ENCODE measurements around the gene PPP2R5E. TPM values are rescaled to one million over a fixed set of nuclear protein-coding genes. Genes with fewer than 3 reads are reported as not detected.
"Not testable (repeated sequence)": the region's sequence is repeated elsewhere in the genome, so short reads cannot be mapped to it uniquely, and the experiment has no call there.

Gene PPP2R5E
- total RNA-seq, 1 donor = 31.7 TPM

DNA sequence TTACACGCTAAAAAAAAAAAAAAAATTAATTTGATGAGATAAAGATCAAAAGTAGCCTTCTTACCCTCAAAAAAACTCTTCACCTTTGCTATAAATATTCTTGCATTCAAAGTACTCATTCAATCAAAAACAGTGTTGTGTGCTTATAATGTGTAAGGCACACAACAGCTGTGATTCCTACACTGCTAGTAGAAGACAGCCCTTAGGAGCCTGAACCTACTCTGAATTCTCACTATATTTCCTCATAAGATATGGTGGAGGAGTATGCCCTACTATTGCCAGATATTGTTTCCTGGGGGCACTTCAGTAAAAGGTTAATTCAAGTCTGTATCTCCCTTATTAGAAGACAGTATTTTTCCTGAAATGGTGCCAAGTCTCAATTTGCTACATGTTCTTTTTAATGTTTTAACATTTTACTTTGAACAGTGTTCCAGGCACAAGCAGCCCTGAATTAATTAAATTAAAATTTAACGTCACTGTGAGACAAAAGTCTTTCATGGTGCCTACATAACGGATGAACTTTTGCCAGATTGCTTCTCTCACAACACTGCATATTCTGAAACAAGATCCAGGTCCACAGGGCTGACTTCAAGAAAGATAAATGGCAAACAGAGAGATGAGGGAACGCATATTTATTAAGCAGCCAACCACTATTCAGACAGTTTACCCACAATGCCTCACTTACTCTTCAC lies 19.3 kb downstream of the PPP2R5E start:
- H3K4me3 ChIP-seq (ENCODE audit: low read depth, low read length) = no peak overlapping the region
- TF ChIP-seq CTCF (IDR thresholded peaks at IDR 0.05; ENCODE audit: insufficient read depth, low read length) = no peak
- no peak for DNase-seq (ENCODE audit: low read depth)

- not testable (repeated sequence) for H3K4me3 ChIP-seq (ENCODE audit: low read depth, low read length); DNase-seq (ENCODE audit: low read depth)
These were observed 20.7 kb downstream of the PPP2R5E start for GRCh38 chr14:63522511-63522910.

DNA sequence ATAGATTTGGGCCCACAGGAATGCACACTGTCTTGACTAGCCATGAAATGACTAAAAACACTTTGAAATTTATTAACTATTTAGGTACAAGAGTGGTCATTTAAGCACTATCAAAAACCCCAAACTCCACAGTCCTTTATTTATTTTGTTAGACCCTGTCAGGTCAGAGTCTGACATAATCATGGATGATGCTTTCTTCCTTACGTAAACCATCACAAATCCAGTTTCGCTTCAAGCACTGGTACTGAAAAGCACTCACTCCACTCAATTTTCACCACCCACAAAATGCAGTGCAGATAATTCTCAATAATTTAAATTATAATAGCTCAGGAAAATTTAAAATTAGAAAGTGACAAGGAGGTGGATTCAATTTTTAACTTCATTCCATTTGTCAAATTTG lies 25.8 kb downstream of the PPP2R5E start:
- no peak for DNase-seq (ENCODE audit: low read depth)
- no peak overlapping the region for H3K4me3 ChIP-seq (ENCODE audit: low read depth, low read length)
- TF ChIP-seq CTCF (IDR thresholded peaks at IDR 0.05; ENCODE audit: insufficient read depth, low read length) = no peak

DNA sequence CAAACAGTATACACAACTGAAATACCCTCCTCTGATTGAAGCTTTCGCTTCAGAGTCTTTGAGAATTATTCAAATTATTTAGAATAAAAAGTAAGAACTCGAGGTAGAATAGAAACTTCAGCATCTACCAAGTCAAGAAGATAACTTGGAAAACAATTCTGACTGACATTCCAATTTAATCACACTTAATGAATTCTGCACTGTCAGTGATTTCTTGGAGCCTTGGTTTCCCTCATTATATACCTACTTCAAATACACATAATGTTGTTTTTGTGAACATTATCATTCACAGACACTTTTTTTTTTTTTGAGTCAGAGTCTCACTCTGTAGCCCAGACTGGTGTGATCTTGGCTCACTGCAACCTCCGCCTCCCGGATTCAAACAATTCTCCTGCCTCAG lies 27.9 kb downstream of the PPP2R5E start:
- no peak overlapping the region for H3K4me3 ChIP-seq (ENCODE audit: low read depth, low read length)
- TF ChIP-seq CTCF (IDR thresholded peaks at IDR 0.05; ENCODE audit: insufficient read depth, low read length) = no peak
- DNase-seq (ENCODE audit: low read depth) = no peak

- no peak for DNase-seq (ENCODE audit: low read depth)
- H3K4me3 ChIP-seq (ENCODE audit: low read depth, low read length) = no peak overlapping the region
- no peak for TF ChIP-seq CTCF (IDR thresholded peaks at IDR 0.05; ENCODE audit: insufficient read depth, low read length)
These were observed 29.4 kb downstream of the PPP2R5E start for GRCh38 chr14:63513756-63514155.

DNA sequence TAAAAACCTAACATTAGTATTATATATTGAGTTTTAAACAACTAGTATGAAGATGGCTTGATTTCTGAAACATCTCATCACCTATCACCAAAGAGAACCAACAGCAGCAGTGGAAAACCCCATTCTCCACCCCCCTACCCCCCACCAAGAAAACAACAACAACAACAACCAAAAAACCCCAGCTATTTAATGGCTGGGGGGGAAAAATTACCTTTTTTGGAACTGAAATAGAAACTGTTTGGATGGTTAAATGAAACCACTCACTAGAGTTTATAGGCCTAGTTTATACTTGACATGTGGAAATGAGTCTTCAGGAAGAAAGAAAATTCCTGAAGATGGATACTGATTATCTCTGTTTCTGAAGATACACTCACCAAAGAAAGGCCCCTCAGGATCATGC lies 30.3 kb downstream of the PPP2R5E start:
- no peak for TF ChIP-seq CTCF (IDR thresholded peaks at IDR 0.05; ENCODE audit: insufficient read depth, low read length)
- no peak overlapping the region for H3K4me3 ChIP-seq (ENCODE audit: low read depth, low read length)
- DNase-seq (ENCODE audit: low read depth) = no peak

DNA sequence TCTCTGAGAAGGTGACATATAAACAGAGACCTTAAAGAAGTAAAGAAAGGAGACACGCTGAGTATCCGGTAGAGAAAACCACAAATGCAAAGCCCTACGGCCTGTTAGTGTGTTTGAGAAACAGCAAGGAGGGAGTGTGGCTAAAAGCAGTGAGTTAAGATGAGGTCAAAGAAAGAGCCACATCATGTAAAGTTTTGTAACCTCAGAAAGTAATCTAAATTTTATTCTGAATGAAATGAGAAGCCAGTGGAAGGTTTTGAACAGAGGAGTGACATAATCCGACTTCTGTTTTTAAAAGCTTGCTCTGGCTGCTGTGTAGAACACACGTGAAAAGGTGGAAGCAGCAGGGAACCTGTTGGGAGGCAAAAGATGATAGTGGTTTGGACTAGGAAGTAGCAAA lies 32.6 kb downstream of the PPP2R5E start:
- TF ChIP-seq CTCF (IDR thresholded peaks at IDR 0.05; ENCODE audit: insufficient read depth, low read length) = no peak
- DNase-seq (ENCODE audit: low read depth) = no peak
- H3K4me3 ChIP-seq (ENCODE audit: low read depth, low read length) = no peak overlapping the region
